ENCODE results near the gene CCDC171. TPM values are rescaled to one million over a fixed set of nuclear protein-coding genes. Genes with fewer than 3 reads are reported as not detected.

Gene CCDC171
- total RNA-seq, 1 donor from 2014 or later = 1.7 TPM

- DNase-seq (ENCODE audit: low spot score in 2 of 2) = no peak
- intact Hi-C loops (cut with DNase I) = loop anchor here (5.0 to 10.0 kb wide), 2 partner anchors 93 to 355 kb away; no protein-coding TSS in a partner anchor
- Histone ChIP-seq H3K9me3 (no peaks in the 10 kb centered on the region), H3K27me3 (no peaks in the 10 kb centered on the region), H3K4me3 (peak overlapping the region in 1 of 2 donors; percentile 94), H3K4me1 (peaks cover 0 to 4% of the 10 kb centered on the region in 2 donors), H3K27ac (no peak overlapping the region), H3K36me3 (peaks cover 0 to 4% of the 10 kb centered on the region in 2 donors)
- no peak for TF ChIP-seq CTCF (IDR thresholded peaks at IDR 0.05)
Observed at GRCh38 chr9:15512204-15512603, 40.6 kb upstream of the CCDC171 start.

GRCh38 chr9:15512889-15513288 is 40.0 kb upstream of the CCDC171 start:
- DNase-seq (ENCODE audit: low spot score in 2 of 2) = no peak
- no peak for TF ChIP-seq CTCF (IDR thresholded peaks at IDR 0.05)
- H3K27ac ChIP-seq = peak overlapping the region in 1 of 2 donors; percentile 46
- H3K4me1 ChIP-seq = peaks cover 0 to 4% of the 10 kb centered on the region in 2 donors
- H3K4me3 ChIP-seq = no peak overlapping the region
- no peaks in the 10 kb centered on the region for H3K36me3 ChIP-seq
- H3K9me3 ChIP-seq = no peaks in the 10 kb centered on the region
- H3K27me3 ChIP-seq = no peaks in the 10 kb centered on the region
- intact Hi-C loops (cut with DNase I) = loop anchor here (5.0 to 10.0 kb wide), 2 partner anchors 92 to 356 kb away; no protein-coding TSS in a partner anchor

- no peak for TF ChIP-seq CTCF (IDR thresholded peaks at IDR 0.05)
Observed at GRCh38 chr9:15513335-15513734, 39.5 kb upstream of the CCDC171 start.

GRCh38 chr9:15519831-15520230 is 33.0 kb upstream of the CCDC171 start:
- DNase-seq (ENCODE audit: low spot score in 2 of 2) = no peak
- H3K4me1 ChIP-seq = no peaks in the 10 kb centered on the region
- TF ChIP-seq CTCF (IDR thresholded peaks at IDR 0.05) = no peak
- H3K27ac ChIP-seq = no peak overlapping the region
- intact Hi-C loops (cut with DNase I) = loop anchor here (10.0 kb wide), 1 partner anchor 85 kb away; no protein-coding TSS in a partner anchor
- no peaks in the 10 kb centered on the region for H3K9me3 ChIP-seq
- H3K36me3 ChIP-seq = no peaks in the 10 kb centered on the region
- no peaks in the 10 kb centered on the region for H3K27me3 ChIP-seq
- no peak overlapping the region for H3K4me3 ChIP-seq

More at GRCh38 chr9:15513335-15513734, 39.5 kb upstream of the CCDC171 start:
- H3K9me3 ChIP-seq = no peaks in the 10 kb centered on the region
- peaks cover 0 to 4% of the 10 kb centered on the region in 2 donors for H3K4me1 ChIP-seq
- no peak for DNase-seq (ENCODE audit: low spot score in 2 of 2)
- intact Hi-C loops (cut with DNase I) = loop anchor here (5.0 to 10.0 kb wide), 2 partner anchors 91 to 356 kb away; no protein-coding TSS in a partner anchor
- peak overlapping the region in 1 of 2 donors; percentile 46 for H3K27ac ChIP-seq
- H3K36me3 ChIP-seq = no peaks in the 10 kb centered on the region
- no peak overlapping the region for H3K4me3 ChIP-seq
- H3K27me3 ChIP-seq = no peaks in the 10 kb centered on the region

- Histone ChIP-seq H3K4me3 (no peak overlapping the region), H3K36me3 (no peaks in the 10 kb centered on the region), H3K27ac (no peak overlapping the region), H3K27me3 (no peaks in the 10 kb centered on the region), H3K4me1 (no peaks in the 10 kb centered on the region), H3K9me3 (no peaks in the 10 kb centered on the region)
- intact Hi-C loops (cut with DNase I) = no loop called here
- DNase-seq (ENCODE audit: low spot score in 2 of 2) = no peak
- no peak for TF ChIP-seq CTCF (IDR thresholded peaks at IDR 0.05)
Observed at GRCh38 chr9:15521254-15521653, 31.6 kb upstream of the CCDC171 start.
